Upper lobe of right lung (tissue), 1 donor: ENCODE results near the gene ACER2. TPM values are rescaled to one million over a fixed set of nuclear protein-coding genes. Genes with fewer than 3 reads are reported as not detected.
A peak's percentile ranks its signal among the peaks of the same experiment; 100 is the strongest.

Experiments
- ATAC-seq: fragments of 200-7000 bp; cut with Tn5 transposase; one replicate; pipeline ENCODE4 v1.9.1; 2020; ENCODE audit warnings: mild to moderate bottlenecking, moderate library complexity
- DNase-seq: peaks from one replicate; pipeline ENCODE4 v3.0.0-alpha.2; 2020
- H3K27ac ChIP-seq: fragments of 200-600 bp; one replicate; pipeline ENCODE4 v1.8.0; 2022
- H3K27me3 ChIP-seq: fragments of 200-600 bp; one replicate; pipeline ENCODE4 v1.8.0; 2022; ENCODE audit warnings: mild to moderate bottlenecking
- H3K36me3 ChIP-seq: fragments of 200-600 bp; one replicate; pipeline ENCODE4 v1.8.0; 2022
- H3K4me1 ChIP-seq: fragments of 200-600 bp; one replicate; pipeline ENCODE4 v1.8.0; 2022
- H3K4me3 ChIP-seq: fragments of 200-600 bp; one replicate; pipeline ENCODE4 v1.8.0; 2022; ENCODE audit warnings: mild to moderate bottlenecking
- H3K9me3 ChIP-seq: fragments of 200-600 bp; one replicate; pipeline ENCODE4 v1.8.0; 2022
- CTCF ChIP-seq: fragments of 200-600 bp; IDR thresholded peaks from one replicate; pipeline ENCODE4 v1.8.0; 2022; ENCODE audit warnings: antibody characterized with exemption
- intact Hi-C: fragments of 100-400 bp; cut with DNase I; formaldehyde crosslinking; loops from one replicate; pipeline ENCODE4 v1.11.0; 2022
- long read RNA-seq: library from polyadenylated mRNA; unstranded; transcript quantifications from one replicate; pipeline ENCODE4 v2.0.0, GENCODE V29; 2021
- total RNA-seq: library from RNA; stranded (reverse); fragmentation: NEBNext Ultra II Directional; extraction: Animal tissue kit (Norgen Biotek cat#: 25700); gene quantifications from one replicate; pipeline ENCODE4 v1.2.1, GENCODE V29; 2021
- donor health status: DM: no; HTN: yes; CAD: no; lungs with severe emphysema.

ACER2 gene
- 5.5 TPM for total RNA-seq
- long read RNA-seq = 0 reads

DNA sequence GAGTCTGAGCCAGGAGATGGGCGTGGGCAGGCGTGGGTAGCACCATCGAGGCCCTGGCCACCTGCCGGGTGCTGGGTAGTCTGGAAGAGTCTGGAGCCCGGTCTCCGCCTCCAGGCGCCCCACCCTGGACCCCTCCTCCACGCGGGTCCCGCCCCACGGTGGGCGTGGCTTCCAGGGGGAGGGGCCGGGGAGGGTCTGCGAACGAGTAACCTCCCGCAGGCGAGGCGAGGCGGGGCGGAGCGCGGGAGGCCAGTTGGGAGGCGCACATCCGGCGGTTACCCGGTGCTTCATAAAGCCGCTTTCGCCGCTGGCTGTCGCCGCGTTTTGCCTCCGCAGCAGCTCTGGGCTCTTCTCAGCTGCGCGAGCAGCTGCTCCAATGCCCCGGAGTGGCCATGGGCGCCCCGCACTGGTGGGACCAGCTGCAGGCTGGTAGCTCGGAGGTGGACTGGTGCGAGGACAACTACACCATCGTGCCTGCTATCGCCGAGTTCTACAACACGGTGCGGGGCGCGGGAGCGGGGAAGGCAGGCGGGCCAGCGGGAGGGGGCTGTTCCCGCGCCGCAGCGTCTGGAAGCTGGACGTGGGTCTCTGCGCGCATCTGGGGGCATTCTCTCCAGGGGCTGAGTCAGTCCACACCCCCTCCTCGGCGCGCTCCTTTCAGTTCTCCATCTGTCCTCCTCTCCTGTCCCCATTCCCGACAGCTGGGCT lies at the start of gene ACER2:
Gene ACER2 (plus strand): TSS at position 317 of the 708 bp plus-strand sequence. CDS start 76 bp downstream, at position 393.
- DNase-seq (peak; percentile 97), ATAC-seq (peak; percentile 99)
- no peaks in the 10 kb centered on the region for H3K27me3 ChIP-seq
- peaks cover 14% of the 10 kb centered on the region for H3K4me1 ChIP-seq
- intact Hi-C loops = no loop called here
- peak within 1 kb of the TSS; percentile 77 for H3K27ac ChIP-seq
- H3K36me3 ChIP-seq = no peaks in the 10 kb centered on the region
- H3K4me3 ChIP-seq = peak within 1 kb of the TSS; percentile 94
- no peaks in the 10 kb centered on the region for H3K9me3 ChIP-seq
- no peak for TF ChIP-seq CTCF

- DNase-seq (no peak), ATAC-seq (no peak)
- intact Hi-C loops = no loop called here
- Histone ChIP-seq H3K27ac (no peak overlapping the region), H3K4me1 (no peaks in the 10 kb centered on the region), H3K4me3 (no peak overlapping the region), H3K27me3 (no peaks in the 10 kb centered on the region), H3K36me3 (peaks cover 88% of the 10 kb centered on the region), H3K9me3 (no peaks in the 10 kb centered on the region)
- TF ChIP-seq CTCF = no peak
Measured at GRCh38 chr9:19369107-19369506, 39.7 kb upstream of the ACER2 start.

DNA sequence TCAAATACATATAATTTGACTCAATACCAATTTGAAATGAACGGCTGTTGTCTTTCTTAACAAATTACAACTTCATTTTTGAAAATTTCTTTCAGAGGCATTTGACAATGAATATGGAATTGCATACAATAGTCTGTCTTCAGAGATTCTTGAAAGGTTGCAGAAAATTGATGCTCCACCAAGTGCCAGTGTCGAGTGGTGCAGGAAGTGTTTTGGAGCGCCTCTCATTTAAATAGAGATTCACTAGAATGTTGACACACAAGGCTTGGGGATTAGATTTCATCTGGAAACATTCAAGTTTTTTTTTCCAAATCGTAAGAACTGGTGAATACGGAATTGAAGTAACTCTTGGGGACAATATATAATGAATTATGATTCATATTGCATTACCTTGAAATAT lies 36.9 kb upstream of the ACER2 start:
- Histone ChIP-seq H3K4me1 (no peaks in the 10 kb centered on the region), H3K36me3 (peaks cover 89% of the 10 kb centered on the region), H3K4me3 (no peak overlapping the region), H3K9me3 (no peaks in the 10 kb centered on the region), H3K27ac (no peak overlapping the region), H3K27me3 (no peaks in the 10 kb centered on the region)
- intact Hi-C loops = no loop called here
- no peak for TF ChIP-seq CTCF
- ATAC-seq (no peak), DNase-seq (no peak)

DNA sequence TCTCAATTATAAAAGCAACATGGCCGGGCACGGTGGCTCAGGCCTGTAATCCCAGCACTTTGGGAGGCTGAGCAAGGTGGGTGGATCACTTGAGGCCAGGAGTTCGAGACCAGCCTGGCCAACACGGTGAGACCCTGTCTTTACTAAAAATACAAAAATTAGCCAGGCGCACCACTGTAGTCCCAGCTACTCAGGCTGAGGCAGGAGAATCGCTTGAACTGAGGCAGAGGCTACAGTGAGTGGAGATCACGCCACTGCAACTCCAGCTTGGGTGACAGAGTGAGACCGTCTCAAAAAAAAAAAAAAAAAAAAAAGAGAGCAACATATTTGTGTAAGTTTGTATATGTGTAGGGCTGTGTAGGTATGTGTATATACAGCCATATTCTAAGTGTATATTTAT lies 36.2 kb upstream of the ACER2 start:
- no peak overlapping the region for H3K27ac ChIP-seq
- ATAC-seq (no peak), DNase-seq (no peak)
- no peak for TF ChIP-seq CTCF
- no peak overlapping the region for H3K4me3 ChIP-seq
- intact Hi-C loops = no loop called here
- H3K36me3 ChIP-seq = peaks cover 89% of the 10 kb centered on the region
- H3K27me3 ChIP-seq = no peaks in the 10 kb centered on the region
- H3K9me3 ChIP-seq = no peaks in the 10 kb centered on the region
- H3K4me1 ChIP-seq = peaks cover 4% of the 10 kb centered on the region

DNA sequence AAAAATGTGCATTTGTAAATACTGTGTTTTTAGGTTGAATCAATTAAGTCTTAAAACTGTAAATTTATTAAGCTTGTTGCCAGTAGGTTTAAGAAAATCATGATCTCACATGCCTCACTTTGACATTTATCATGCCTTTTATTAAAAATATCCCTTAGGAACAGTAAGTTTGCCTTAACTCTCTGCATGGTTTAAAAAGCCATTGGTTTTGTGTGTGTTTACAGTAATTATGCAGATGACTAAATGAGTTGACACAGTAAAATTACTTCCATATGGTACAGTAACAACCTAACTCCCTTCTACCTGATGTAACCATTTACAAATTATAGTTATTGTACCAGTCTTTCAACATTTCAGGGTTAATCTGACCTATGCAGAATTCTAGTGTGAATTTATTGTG lies 35.3 kb upstream of the ACER2 start:
- Histone ChIP-seq H3K36me3 (peaks cover 91% of the 10 kb centered on the region), H3K4me3 (no peak overlapping the region), H3K27me3 (no peaks in the 10 kb centered on the region), H3K27ac (no peak overlapping the region), H3K4me1 (peaks cover 14% of the 10 kb centered on the region), H3K9me3 (no peaks in the 10 kb centered on the region)
- TF ChIP-seq CTCF = no peak
- ATAC-seq (no peak), DNase-seq (no peak)
- intact Hi-C loops = no loop called here
